ENCODE measurements around the gene MANF. TPM values are rescaled to one million over a fixed set of nuclear protein-coding genes. Genes with fewer than 3 reads are reported as not detected.
"Not testable (repeated sequence)": the region's sequence is repeated elsewhere in the genome, so short reads cannot be mapped to it uniquely, and the experiment has no call there.

Gene MANF
- total RNA-seq, 1 experiment from 2014 or later = 106 TPM

DNA sequence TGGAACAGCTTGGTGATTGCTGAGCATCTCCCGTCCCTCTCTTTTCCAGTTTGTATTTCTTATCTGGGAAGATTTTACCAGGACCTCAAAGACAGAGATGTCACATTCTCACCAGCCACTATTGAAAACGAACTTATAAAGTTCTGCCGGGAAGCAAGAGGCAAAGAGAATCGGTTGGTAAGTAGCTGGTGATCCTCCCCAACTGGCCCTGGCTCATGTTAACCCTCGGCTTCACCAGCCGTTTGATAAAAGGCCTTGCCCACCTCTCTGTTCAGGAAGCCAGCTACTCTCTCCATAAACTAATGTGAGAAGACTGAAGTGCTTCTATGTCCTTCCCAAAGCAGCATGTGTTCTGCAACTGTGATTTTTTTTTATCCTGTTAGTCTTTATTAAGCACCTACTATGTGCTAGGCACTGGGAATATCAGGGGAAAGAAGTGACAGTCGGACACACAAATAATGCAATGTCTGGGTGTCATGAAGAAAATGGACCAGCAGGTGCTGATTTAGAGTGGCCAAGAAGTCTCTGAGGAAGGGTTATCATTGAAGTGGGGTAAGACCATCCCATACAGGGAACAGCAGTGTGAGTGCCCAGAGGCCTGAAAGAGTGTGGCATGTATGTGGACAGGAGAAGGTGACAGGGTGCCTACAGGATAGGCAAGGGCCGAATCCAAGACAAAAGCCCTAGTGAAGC, 1.2 kb downstream of the MANF start:
- no peaks in the 10 kb centered on the region for H3K4me1 ChIP-seq (ENCODE audit: insufficient read depth, low read length, poor library complexity, severe bottlenecking)
- H3K27ac ChIP-seq (ENCODE audit: low read depth, low read length, poor library complexity, severe bottlenecking) = no peak overlapping the region
- H3K9me3 ChIP-seq (ENCODE audit: low read depth, low read length, poor library complexity, severe bottlenecking) = no peaks in the 10 kb centered on the region
- peaks cover 24% of the 10 kb centered on the region for H3K36me3 ChIP-seq (ENCODE audit: insufficient read depth, low read length, poor library complexity, severe bottlenecking)
- ChIA-PET CTCF (no interaction called here), POLR2A (ENCODE audit: low non-redundant PET) (no interaction called here)
- TF ChIP-seq, protein P1, sequence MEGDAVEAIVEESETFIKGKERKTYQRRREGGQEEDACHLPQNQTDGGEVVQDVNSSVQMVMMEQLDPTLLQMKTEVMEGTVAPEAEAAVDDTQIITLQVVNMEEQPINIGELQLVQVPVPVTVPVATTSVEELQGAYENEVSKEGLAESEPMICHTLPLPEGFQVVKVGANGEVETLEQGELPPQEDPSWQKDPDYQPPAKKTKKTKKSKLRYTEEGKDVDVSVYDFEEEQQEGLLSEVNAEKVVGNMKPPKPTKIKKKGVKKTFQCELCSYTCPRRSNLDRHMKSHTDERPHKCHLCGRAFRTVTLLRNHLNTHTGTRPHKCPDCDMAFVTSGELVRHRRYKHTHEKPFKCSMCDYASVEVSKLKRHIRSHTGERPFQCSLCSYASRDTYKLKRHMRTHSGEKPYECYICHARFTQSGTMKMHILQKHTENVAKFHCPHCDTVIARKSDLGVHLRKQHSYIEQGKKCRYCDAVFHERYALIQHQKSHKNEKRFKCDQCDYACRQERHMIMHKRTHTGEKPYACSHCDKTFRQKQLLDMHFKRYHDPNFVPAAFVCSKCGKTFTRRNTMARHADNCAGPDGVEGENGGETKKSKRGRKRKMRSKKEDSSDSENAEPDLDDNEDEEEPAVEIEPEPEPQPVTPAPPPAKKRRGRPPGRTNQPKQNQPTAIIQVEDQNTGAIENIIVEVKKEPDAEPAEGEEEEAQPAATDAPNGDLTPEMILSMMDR (conservative IDR thresholded peaks at IDR 0.05; ENCODE audit: low read depth, low read length) = no peak
- TF ChIP-seq EZH2 (IDR thresholded peaks at IDR 0.05; ENCODE audit: borderline replicate concordance, low read depth, low read length, poor library complexity, severe bottlenecking) = no peak
- intact Hi-C loops (cut with micrococcal nuclease; ENCODE audit: unreplicated experiment) = loop anchor here (5.0 kb wide), 3 partner anchors 296 to 819 kb away; partner anchors contain the start of genes C3orf18, HEMK1 and MAPKAPK3
- DNase-seq (ENCODE audit: low spot score) = no peak
- peak overlapping the region; percentile 79 for H3K4me3 ChIP-seq (ENCODE audit: low read depth, low read length, poor library complexity, severe bottlenecking)
- H3K27me3 ChIP-seq (replicated peaks; ENCODE audit: insufficient read depth, low read depth, low read length, poor library complexity) = no peaks in the 10 kb centered on the region
- BruUV-seq (replicated peaks) = TSS peak; percentile 46

DNA sequence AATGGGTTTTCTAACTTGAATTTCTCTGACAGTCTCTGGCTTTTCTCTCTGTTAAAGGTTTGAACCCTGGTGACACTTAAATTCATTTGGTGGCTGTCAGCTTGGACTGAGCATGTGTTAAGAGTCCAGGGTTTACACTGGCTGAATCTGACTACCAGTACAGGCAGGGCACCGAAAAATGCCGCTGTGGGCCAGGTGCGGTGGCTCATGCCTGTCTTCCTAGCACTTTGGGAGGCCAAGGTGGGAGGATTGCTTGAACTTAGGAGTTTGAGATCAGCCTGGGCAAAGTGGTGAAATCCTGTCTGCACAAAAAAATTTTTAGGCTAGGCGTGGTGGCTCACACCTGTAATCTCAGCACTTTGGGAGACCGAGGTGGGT, 1.8 kb downstream of the MANF start:
- CTCF ChIA-PET = no interaction called here

DNA sequence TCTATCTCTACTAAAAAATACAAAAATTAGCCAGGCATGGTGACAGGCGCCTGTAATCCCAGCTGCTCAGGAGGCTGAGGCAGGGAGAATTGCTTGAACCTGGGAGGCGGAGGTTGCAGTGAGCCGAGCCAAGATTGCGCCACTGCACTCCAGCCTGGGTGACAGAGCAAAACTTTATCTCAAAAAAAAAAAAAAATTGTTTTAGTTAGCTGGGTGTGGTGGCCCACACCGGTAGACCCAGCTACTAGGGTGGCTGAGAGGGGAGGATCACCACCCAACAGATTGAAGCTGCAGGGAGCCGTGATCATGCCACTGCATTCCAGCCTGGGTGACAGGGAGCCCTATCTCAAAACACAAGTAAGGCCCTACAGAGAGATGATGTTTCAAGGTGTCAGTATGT, 2.2 kb downstream of the MANF start:
- H3K4me3 ChIP-seq (ENCODE audit: low read depth, low read length, poor library complexity, severe bottlenecking); H3K9me3 ChIP-seq (ENCODE audit: low read depth, low read length, poor library complexity, severe bottlenecking); DNase-seq (ENCODE audit: low spot score); H3K27me3 ChIP-seq (replicated peaks; ENCODE audit: insufficient read depth, low read depth, low read length, poor library complexity); H3K27ac ChIP-seq (ENCODE audit: low read depth, low read length, poor library complexity, severe bottlenecking); BruUV-seq (replicated peaks); POLR2A ChIA-PET (ENCODE audit: low non-redundant PET); CTCF ChIA-PET; H3K4me1 ChIP-seq (ENCODE audit: insufficient read depth, low read length, poor library complexity, severe bottlenecking): not testable (repeated sequence)
- H3K36me3 ChIP-seq (ENCODE audit: insufficient read depth, low read length, poor library complexity, severe bottlenecking) = peaks cover 25% of the 10 kb centered on the region
- intact Hi-C loops (cut with micrococcal nuclease; ENCODE audit: unreplicated experiment) = loop anchor here (5.0 kb wide), 3 partner anchors 295 to 820 kb away; partner anchors contain the start of genes C3orf18, HEMK1 and MAPKAPK3

More for the DNA sequence above, 1.8 kb downstream of the MANF start:
- H3K4me3 ChIP-seq (ENCODE audit: low read depth, low read length, poor library complexity, severe bottlenecking) = peak overlapping the region; percentile 79
- no peaks in the 10 kb centered on the region for H3K9me3 ChIP-seq (ENCODE audit: low read depth, low read length, poor library complexity, severe bottlenecking)
- TF ChIP-seq, protein P1 (conservative IDR thresholded peaks at IDR 0.05; ENCODE audit: low read depth, low read length) = no peak
- TF ChIP-seq EZH2 (IDR thresholded peaks at IDR 0.05; ENCODE audit: borderline replicate concordance, low read depth, low read length, poor library complexity, severe bottlenecking) = no peak
- POLR2A ChIA-PET (ENCODE audit: low non-redundant PET) = no interaction called here
- no peaks in the 10 kb centered on the region for H3K27me3 ChIP-seq (replicated peaks; ENCODE audit: insufficient read depth, low read depth, low read length, poor library complexity)
- no TSS peak for BruUV-seq (replicated peaks)
- H3K27ac ChIP-seq (ENCODE audit: low read depth, low read length, poor library complexity, severe bottlenecking) = no peak overlapping the region
- DNase-seq (ENCODE audit: low spot score) = no peak
- H3K36me3 ChIP-seq (ENCODE audit: insufficient read depth, low read length, poor library complexity, severe bottlenecking) = peaks cover 24% of the 10 kb centered on the region
- no peaks in the 10 kb centered on the region for H3K4me1 ChIP-seq (ENCODE audit: insufficient read depth, low read length, poor library complexity, severe bottlenecking)
- intact Hi-C loops (cut with micrococcal nuclease; ENCODE audit: unreplicated experiment) = loop anchor here (5.0 kb wide), 3 partner anchors 295 to 820 kb away; partner anchors contain the start of genes C3orf18, HEMK1 and MAPKAPK3

Measured in A673 (cell line).